T-cell (primary cell): Measurements from ENCODE around the gene CDRT4. TPM values are rescaled to one million over a fixed set of nuclear protein-coding genes. Genes with fewer than 3 reads are reported as not detected.

Experiments
- ATAC-seq, 4 experiments: fragments of 200-7000 bp in 3 of 4; fragments of 150-1000 bp in 1 of 4; cut with Tn5 transposase; replicated peaks in 1 of 4; 1 replicate in 3 of 4; 2 replicates in 1 of 4; pipeline ENCODE4 v1.10.0; 2021; ENCODE audit warnings: moderate library complexity in 3 of 4, mild to moderate bottlenecking in 2 of 4, moderate number of reproducible peaks in 1 of 4
- CTCF ChIA-PET, 2 donors: fragments of 300-600 bp; sonication (Branson Sonifier 250); formaldehyde crosslinking; loops; one replicate each; lab custom pipeline; 2022; ENCODE audit warnings: antibody characterized with exemption in 2 of 2; lab: Charles Lee
- POLR2A ChIA-PET, 2 donors: fragments of 300-600 bp; sonication (Branson Sonifier 250); formaldehyde crosslinking; loops; one replicate each; lab custom pipeline; 2022; ENCODE audit warnings: antibody characterized with exemption in 2 of 2; lab: Charles Lee
- DNase-seq, 35 experiments: peaks; one replicate each; pipeline versions ENCODE4 v3.0.0 to v3.0.0-alpha.2; 2013 to 2023
- H3K27ac ChIP-seq: one replicate; pipeline ENCODE4 v1.5.1; 2013; ENCODE audit warnings: low read length
- H3K27me3 ChIP-seq, 2 experiments: replicated peaks in 1 of 2; 1 replicate in 1 of 2; 2 replicates in 1 of 2; pipeline versions ENCODE4 v1.6.1 to v1.7.0; 2013; ENCODE audit warnings: low read length in 1 of 2, mixed read lengths in 1 of 2; ENCODE audit not compliant: control insufficient read depth in 2 of 2, insufficient read depth in 2 of 2; ENCODE audit errors: extremely low read depth in 1 of 2
- H3K36me3 ChIP-seq, 2 donors: 1 replicate in 1 of 2; 2 replicates in 1 of 2; pipeline versions ENCODE4 v1.6.1 to v1.7.0; 2013; ENCODE audit warnings: low read length in 1 of 2; ENCODE audit not compliant: control insufficient read depth in 2 of 2, insufficient read depth in 1 of 2; ENCODE audit errors: extremely low read depth in 1 of 2
- H3K4me1 ChIP-seq, 2 experiments: 1 replicate in 1 of 2; 2 replicates in 1 of 2; pipeline versions ENCODE4 v1.6.1 to v1.7.0; 2013; ENCODE audit warnings: low read length in 2 of 2, mixed read lengths in 1 of 2; ENCODE audit not compliant: insufficient read depth in 2 of 2, control insufficient read depth in 1 of 2; ENCODE audit errors: extremely low read depth in 1 of 2
- H3K4me3 ChIP-seq, 2 donors: 1 replicate in 1 of 2; 2 replicates in 1 of 2; pipeline versions ENCODE4 v1.5.1 to v1.7.0; 2013; ENCODE audit warnings: mild to moderate bottlenecking in 2 of 2, low read length in 1 of 2, moderate library complexity in 1 of 2; ENCODE audit not compliant: control insufficient read depth in 1 of 2; ENCODE audit errors: extremely low read depth in 1 of 2
- H3K9me3 ChIP-seq: 2 replicates; pipeline ENCODE4 v1.7.0; 2013
- H3K27ac Mint-ChIP-seq, 2 donors: one replicate each; pipeline ENCODE4 v1.8.0; 2020 to 2021; ENCODE audit warnings: mild to moderate bottlenecking in 2 of 2, mixed read lengths in 2 of 2
- H3K27me3 Mint-ChIP-seq, 2 donors: one replicate each; pipeline ENCODE4 v1.8.0; 2021 to 2022; ENCODE audit warnings: mixed read lengths in 2 of 2
- H3K36me3 Mint-ChIP-seq: one replicate; pipeline ENCODE4 v1.8.0; 2021; ENCODE audit warnings: mixed read lengths
- H3K4me1 Mint-ChIP-seq, 3 donors: one replicate each; pipeline ENCODE4 v1.8.0; 2020 to 2022; ENCODE audit warnings: mixed read lengths in 3 of 3, mild to moderate bottlenecking in 1 of 3
- H3K4me3 Mint-ChIP-seq, 3 donors: one replicate each; pipeline ENCODE4 v1.8.0; 2020 to 2022; ENCODE audit warnings: mild to moderate bottlenecking in 3 of 3, mixed read lengths in 3 of 3, moderate library complexity in 3 of 3
- H3K9me3 Mint-ChIP-seq, 3 donors: one replicate each; pipeline ENCODE4 v1.8.0; 2020 to 2022; ENCODE audit warnings: mixed read lengths in 3 of 3
- WGBS: methylation state at CpG from one replicate; pipeline ENCODE4 v1.1.5; 2013; ENCODE audit warnings: missing lambda C conversion rate; ENCODE audit not compliant: insufficient coverage; 5-methylcytosine and 5-hydroxymethylcytosine counted together
- total RNA-seq, 35 experiments: library from RNA in 6 of 35; stranded (reverse) in 6 of 35; fragments of 120-200 nt in 1 of 35; gene quantifications; one replicate each; pipeline versions ENCODE4 v1.2.1 to v1.2.4 and lab custom pipeline; 2013 to 2026

CDRT4 gene
- total RNA-seq, 5 donors from 2014 or later (not counting 1 experiment from before 2014, with no cell fraction given): 4.7 to 10.0 (median 9.0) TPM

GRCh38 chr17:15398291-15398690 lies 69.1 kb downstream of the CDRT4 start:
- H3K9me3 Mint-ChIP-seq: no peaks in the 10 kb centered on the region
- CTCF ChIA-PET: no interaction called here

GRCh38 chr17:15397620-15398019 lies 69.8 kb downstream of the CDRT4 start:
- Histone ChIP-seq H3K4me3 (no peak overlapping the region), H3K36me3 (no peaks in the 10 kb centered on the region), H3K9me3 (no peaks in the 10 kb centered on the region), H3K27me3 (peaks cover 0 to 13% of the 10 kb centered on the region in 2 experiments), H3K4me1 (no peaks in the 10 kb centered on the region), H3K27ac (no peak overlapping the region)
- ChIA-PET CTCF (no interaction called here), POLR2A (no interaction called here)
- Mint-ChIP-seq H3K4me1 (no peaks in the 10 kb centered on the region), H3K27me3 (peaks cover 10 to 26% of the 10 kb centered on the region in 2 donors), H3K36me3 (no peaks in the 10 kb centered on the region), H3K27ac (no peak overlapping the region), H3K9me3 (no peaks in the 10 kb centered on the region), H3K4me3 (no peak overlapping the region)
- DNase-seq (no peak), ATAC-seq (no peak)
- 92% methylated on average over 4 of the region's 5 CpGs for WGBS

More at GRCh38 chr17:15398291-15398690, 69.1 kb downstream of the CDRT4 start:
- Histone ChIP-seq H3K9me3 (no peaks in the 10 kb centered on the region), H3K4me3 (no peak overlapping the region), H3K27ac (no peak overlapping the region), H3K27me3 (peaks cover 0 to 16% of the 10 kb centered on the region in 2 experiments), H3K4me1 (no peaks in the 10 kb centered on the region), H3K36me3 (no peaks in the 10 kb centered on the region)
- Mint-ChIP-seq H3K4me3 (no peak overlapping the region), H3K27me3 (peaks cover 10 to 22% of the 10 kb centered on the region in 2 donors), H3K27ac (no peak overlapping the region), H3K4me1 (no peaks in the 10 kb centered on the region), H3K36me3 (no peaks in the 10 kb centered on the region)
- POLR2A ChIA-PET: no interaction called here
- DNase-seq: no peak
- ATAC-seq: no peak
- 27% methylated on average over 5 of the region's 6 CpGs for WGBS

GRCh38 chr17:15395091-15395490 lies 72.3 kb downstream of the CDRT4 start:
- H3K36me3 Mint-ChIP-seq: no peaks in the 10 kb centered on the region
- H3K27ac Mint-ChIP-seq: no peak overlapping the region
- H3K4me3 ChIP-seq: no peak overlapping the region
- CTCF ChIA-PET: no interaction called here
- POLR2A ChIA-PET: no interaction called here
- no peaks in the 10 kb centered on the region for H3K4me1 Mint-ChIP-seq
- no peaks in the 10 kb centered on the region for H3K9me3 ChIP-seq
- H3K4me3 Mint-ChIP-seq: no peak overlapping the region
- no peaks in the 10 kb centered on the region for H3K4me1 ChIP-seq
- WGBS: 63% methylated on average over 3 of the region's 4 CpGs
- DNase-seq: no peak
- no peak overlapping the region for H3K27ac ChIP-seq
- H3K36me3 ChIP-seq: no peaks in the 10 kb centered on the region
- H3K9me3 Mint-ChIP-seq: no peaks in the 10 kb centered on the region
- no peak for ATAC-seq
- peaks cover 13 to 28% of the 10 kb centered on the region in 2 donors for H3K27me3 Mint-ChIP-seq
- peaks cover 0 to 20% of the 10 kb centered on the region in 2 experiments for H3K27me3 ChIP-seq

- no peaks in the 10 kb centered on the region for H3K36me3 Mint-ChIP-seq
- ATAC-seq: no peak
- no peak overlapping the region for H3K27ac ChIP-seq
- H3K27ac Mint-ChIP-seq: no peak overlapping the region
- H3K4me1 ChIP-seq: no peaks in the 10 kb centered on the region
- WGBS: 93% methylated on average over 7 of the region's 7 CpGs
- no peaks in the 10 kb centered on the region for H3K9me3 ChIP-seq
- peaks cover 0 to 13% of the 10 kb centered on the region in 2 experiments for H3K27me3 ChIP-seq
- H3K4me1 Mint-ChIP-seq: no peaks in the 10 kb centered on the region
- ChIA-PET CTCF (no interaction called here), POLR2A (no interaction called here)
- H3K9me3 Mint-ChIP-seq: no peaks in the 10 kb centered on the region
- no peaks in the 10 kb centered on the region for H3K36me3 ChIP-seq
- DNase-seq: no peak
- no peak overlapping the region for H3K4me3 ChIP-seq
- H3K4me3 Mint-ChIP-seq: no peak overlapping the region
- peaks cover 16 to 28% of the 10 kb centered on the region in 2 donors for H3K27me3 Mint-ChIP-seq
Observed at GRCh38 chr17:15393414-15393813, 74.0 kb downstream of the CDRT4 start.

- H3K4me1 ChIP-seq: no peaks in the 10 kb centered on the region
- H3K9me3 ChIP-seq: no peaks in the 10 kb centered on the region
- ATAC-seq (no peak), DNase-seq (no peak)
- H3K36me3 Mint-ChIP-seq: no peaks in the 10 kb centered on the region
- no peak overlapping the region for H3K27ac ChIP-seq
- CTCF ChIA-PET: no interaction called here
- H3K27ac Mint-ChIP-seq: no peak overlapping the region
- H3K27me3 ChIP-seq: peaks cover 0 to 11% of the 10 kb centered on the region in 2 experiments
- WGBS: 83% methylated on average over 5 of the region's 5 CpGs
- POLR2A ChIA-PET: no interaction called here
- no peak overlapping the region for H3K4me3 Mint-ChIP-seq
- no peaks in the 10 kb centered on the region for H3K9me3 Mint-ChIP-seq
- H3K4me1 Mint-ChIP-seq: no peaks in the 10 kb centered on the region
- H3K36me3 ChIP-seq: no peaks in the 10 kb centered on the region
- no peak overlapping the region for H3K4me3 ChIP-seq
- H3K27me3 Mint-ChIP-seq: peaks cover 16 to 21% of the 10 kb centered on the region in 2 donors
Observed at GRCh38 chr17:15392326-15392741, 75.1 kb downstream of the CDRT4 start.

GRCh38 chr17:15388356-15389041 lies 78.9 kb downstream of the CDRT4 start:
- no peaks in the 10 kb centered on the region for H3K36me3 Mint-ChIP-seq
- POLR2A ChIA-PET: no interaction called here
- CTCF ChIA-PET: no interaction called here
- no peak overlapping the region for H3K4me3 Mint-ChIP-seq
- H3K27ac Mint-ChIP-seq: no peak overlapping the region
- Histone ChIP-seq H3K36me3 (no peaks in the 10 kb centered on the region), H3K9me3 (no peaks in the 10 kb centered on the region), H3K27me3 (peaks cover 0 to 11% of the 10 kb centered on the region in 2 experiments), H3K4me3 (no peak overlapping the region), H3K27ac (no peak overlapping the region), H3K4me1 (no peaks in the 10 kb centered on the region)
- DNase-seq (no peak), ATAC-seq (no peak)
- H3K9me3 Mint-ChIP-seq: peaks cover 0 to 4% (median 0%) of the 10 kb centered on the region in 3 donors
- WGBS: no CpG with 5 or more reads among the region's 8 CpGs
- peaks cover 19 to 23% of the 10 kb centered on the region in 2 donors for H3K27me3 Mint-ChIP-seq
- H3K4me1 Mint-ChIP-seq: no peaks in the 10 kb centered on the region
